Measurements from ENCODE around the gene GSX2. TPM values are rescaled to one million over a fixed set of nuclear protein-coding genes. Genes with fewer than 3 reads are reported as not detected.
A peak's percentile ranks its signal among the peaks of the same experiment; 100 is the strongest.

Gene GSX2
- total and polyA plus RNA-seq, 2 of the 8 experiments (the other 6 are each of a cell fraction or from before 2014, with no cell fraction given), result not detected

GRCh38 chr4:54099748-54100574, at the start of gene GSX2 (continued):
- TF ChIP-seq ASH2L (IDR thresholded peaks at IDR 0.05; ENCODE audit: low read length) (peak; percentile 56), TAF1 (IDR thresholded peaks at IDR 0.05; ENCODE audit: low read depth, low read length) (no peak), KDM4A (IDR thresholded peaks at IDR 0.05; ENCODE audit: low read depth, low read length, severe bottlenecking) (peak; percentile 77), CREB1 (IDR thresholded peaks at IDR 0.05) (peak; percentile 57; the same call in 1 of the 2 replicates)

All from H1 (cell line).